K562 (cell line): ENCODE data around the gene HIRIP3. TPM values are rescaled to one million over a fixed set of nuclear protein-coding genes. Genes with fewer than 3 reads are reported as not detected.

ENCODE experiments used
- ATAC-seq: fragments of 200-7000 bp; cut with Tn5 transposase; 3 replicates; pipeline ENCODE4 v1.9.1; 2020; ENCODE audit warnings: moderate library complexity
- BruUV-seq: library from RNA; stranded (reverse); fragments of 400-500 nt; replicated peaks from 2 replicates; lab custom pipeline; 2021; lab: Mats Ljungman, UMichigan
- CTCF ChIA-PET: fragments of 300-600 bp; formaldehyde crosslinking; extraction: SDS; loops from one replicate; lab custom pipeline; 2021; ENCODE audit warnings: low intra/inter-chr PET ratio; lab: Yijun Ruan, JAX
- POLR2A ChIA-PET: fragments of 300-600, 350-650 bp; sonication (Branson Sonifier 250); formaldehyde crosslinking; extraction: SDS; loops from one replicate; lab custom pipeline; 2021; ENCODE audit warnings: antibody characterized with exemption, inconsistent platforms; lab: Yijun Ruan, JAX
- DNase-seq, 4 experiments: peaks; one replicate each; pipeline versions ENCODE4 v3.0.0 to v3.0.0-alpha.2; 2011 to 2018; ENCODE audit warnings: low spot score in 3 of 4, mixed read lengths in 3 of 4; ENCODE audit errors: extremely low read depth in 1 of 4
- FAIRE-seq: peaks from 2 replicates; lab custom pipeline; 2011; peaks lifted over from hg19 to GRCh38; lab: Jason Lieb, UNC
- H2AFZ ChIP-seq: 2 replicates; pipeline ENCODE4 v1.6.0; 2011; ENCODE audit warnings: low read depth, low read length, control low read depth, inconsistent platforms
- H3K27ac ChIP-seq: fragments of 200-600 bp; 3 replicates; pipeline ENCODE4 v1.8.0; 2011; ENCODE audit warnings: low read depth, mild to moderate bottlenecking, control low read depth, inconsistent platforms, low read length, moderate library complexity, mixed read lengths; ENCODE audit errors: extremely low read depth
- H3K27me3 ChIP-seq, 2 experiments: fragments of 300-600 bp in 1 of 2; 2 replicates in 1 of 2; 3 replicates in 1 of 2; pipeline versions ENCODE4 v1.6.0 to v1.8.0; 2011; ENCODE audit warnings: inconsistent platforms in 2 of 2, low read length in 2 of 2, mild to moderate bottlenecking in 1 of 2, mixed read lengths in 1 of 2, moderate library complexity in 1 of 2; ENCODE audit not compliant: control insufficient read depth in 2 of 2, insufficient read depth in 2 of 2
- H3K36me3 ChIP-seq: fragments of 300-600 bp; 3 replicates; pipeline ENCODE4 v1.8.0; 2011; ENCODE audit warnings: mild to moderate bottlenecking, low read length, inconsistent platforms; ENCODE audit not compliant: control insufficient read depth, insufficient read depth
- H3K4me1 ChIP-seq, 2 experiments: fragments of 200-600 bp in 1 of 2; replicated peaks in 1 of 2; 2 replicates in 1 of 2; 3 replicates in 1 of 2; pipeline versions ENCODE4 v1.5.1 to v1.8.0; 2011; ENCODE audit warnings: inconsistent platforms in 2 of 2, low read length in 2 of 2, mild to moderate bottlenecking in 1 of 2, mixed read lengths in 1 of 2, moderate library complexity in 1 of 2; ENCODE audit not compliant: control insufficient read depth in 2 of 2, insufficient read depth in 2 of 2
- H3K4me2 ChIP-seq: 2 replicates; pipeline ENCODE4 v1.6.1; 2011; ENCODE audit warnings: low read length, control low read depth, inconsistent platforms, mixed read lengths; ENCODE audit not compliant: insufficient read depth
- H3K4me3 ChIP-seq: fragments of 200-600 bp; sonication (generic), shearing (Covaris generic); 2 replicates; pipeline ENCODE4 v1.5.1; 2016; ENCODE audit warnings: control low read depth, inconsistent platforms
- H3K79me2 ChIP-seq: fragments of 200-600 bp; 3 replicates; pipeline ENCODE4 v1.8.0; 2011; ENCODE audit warnings: low read length, inconsistent platforms; ENCODE audit not compliant: control insufficient read depth, insufficient read depth
- H3K9ac ChIP-seq, 2 experiments: 2 replicates each; pipeline versions ENCODE4 v1.6.0 to v1.6.1; 2011; ENCODE audit warnings: low read depth in 2 of 2, low read length in 2 of 2, control low read depth in 1 of 2, inconsistent platforms in 1 of 2, mild to moderate bottlenecking in 1 of 2, mixed read lengths in 1 of 2; ENCODE audit not compliant: insufficient read depth in 1 of 2
- H3K9me1 ChIP-seq: one replicate; pipeline ENCODE4 v1.6.0; 2011; ENCODE audit warnings: inconsistent platforms, mild to moderate bottlenecking, low read length, moderate library complexity; ENCODE audit not compliant: control insufficient read depth, insufficient read depth
- H3K9me3 ChIP-seq: replicated peaks from 2 replicates; pipeline ENCODE4 v1.5.1; 2011; ENCODE audit warnings: low read depth, low read length, inconsistent platforms; ENCODE audit not compliant: control insufficient read depth, insufficient read depth
- H4K20me1 ChIP-seq: replicated peaks from 2 replicates; pipeline ENCODE4 v1.6.1; 2011; ENCODE audit warnings: low read length, inconsistent platforms, mixed read lengths; ENCODE audit not compliant: control insufficient read depth, insufficient read depth
- ADNP ChIP-seq: fragments of 200-800 bp; sonication (Bioruptor generic); IDR thresholded peaks from 2 replicates; pipeline ENCODE4 v1.6.1; 2016; ENCODE audit warnings: missing genetic modification characterization, missing compliant biosample characterization
- CBFA2T3 ChIP-seq: fragments of 450-650 bp; IDR thresholded peaks from 2 replicates; pipeline ENCODE4 v1.6.1; 2017
- CBX1 ChIP-seq: sonication (generic); IDR thresholded peaks from 2 replicates; pipeline ENCODE4 v1.6.1; 2016; ENCODE audit warnings: antibody characterized with exemption, low read depth, mild to moderate bottlenecking
- E2F3 ChIP-seq: fragments of 250-450 bp; sonication (Bioruptor Pico); IDR thresholded peaks from 2 replicates; pipeline ENCODE4 v1.4.0; 2020; ENCODE audit warnings: mild to moderate bottlenecking
- FOXJ2 ChIP-seq: fragments of 200-800 bp; sonication (Bioruptor generic); IDR thresholded peaks from 2 replicates; pipeline ENCODE4 v1.6.1; 2016; ENCODE audit warnings: missing genetic modification characterization, missing compliant biosample characterization
- FOXK1 ChIP-seq: sonication (generic); formaldehyde crosslinking; IDR thresholded peaks from 2 replicates; pipeline ENCODE4 v1.8.0; 2022; ENCODE audit warnings: missing genetic modification reagents, mild to moderate bottlenecking, borderline replicate concordance
- GATA2 ChIP-seq: sonication (generic); formaldehyde crosslinking; IDR thresholded peaks from 2 replicates; pipeline ENCODE4 v1.4.0; 2020; ENCODE audit warnings: mild to moderate bottlenecking, missing genetic modification reagents
- KLF10 ChIP-seq: fragments of 250-450 bp; sonication (Bioruptor Pico); IDR thresholded peaks from 2 replicates; pipeline ENCODE4 v1.6.1; 2021; ENCODE audit warnings: matching md5 sums
- RBM25 ChIP-seq: fragments of 200-400 bp; formaldehyde crosslinking; IDR thresholded peaks from 2 replicates; pipeline ENCODE4 v1.6.1; 2018; ENCODE audit warnings: low read length, low read depth, moderate library complexity; ENCODE audit not compliant: severe bottlenecking
- ZC3H11A ChIP-seq: IDR thresholded peaks from 2 replicates; pipeline ENCODE4 v1.6.1; 2012; ENCODE audit warnings: low read depth, low read length, improper control_type of control experiment
- ZEB2 ChIP-seq: fragments of 450-650 bp; IDR thresholded peaks from 2 replicates; pipeline ENCODE4 v1.6.1; 2016
- ZFP1 ChIP-seq: fragments of 450-650 bp; formaldehyde crosslinking; IDR thresholded peaks from 2 replicates; pipeline ENCODE4 v1.4.0; 2020; ENCODE audit warnings: mild to moderate bottlenecking, mixed read lengths
- ZNF282 ChIP-seq: sonication (generic); formaldehyde crosslinking; IDR thresholded peaks from 2 replicates; pipeline ENCODE4 v1.8.1; 2023; ENCODE audit warnings: missing genetic modification reagents
- WGBS: fragments of 100-300 bp; shearing (Covaris generic); methylation state at CpG from one replicate; pipeline ENCODE4 v1.1.6; 2016; ENCODE audit warnings: low coverage, mixed read lengths; ENCODE audit not compliant: insufficient coverage; ENCODE audit errors: missing lambda C conversion rate; 5-methylcytosine and 5-hydroxymethylcytosine counted together
- in situ Hi-C: fragments of 300-500 bp; cut with MboI; formaldehyde crosslinking; loops from 4 replicates; pipeline ENCODE4 v1.15.0; 2018; ENCODE audit warnings: inconsistent platforms, mixed read lengths
- intact Hi-C: fragments of 100-400 bp; cut with micrococcal nuclease; formaldehyde crosslinking; loops from 2 replicates; pipeline ENCODE4 v1.14.2; 2022
- polyA plus RNA-seq, 8 experiments: library from polyadenylated mRNA; depleted of rRNA in 4 of 8; stranded (reverse) in 5 of 8; unstranded in 3 of 8; fragments of >200 nt; fragmentation: Nextera tagmentation in 2 of 8; fragmentation: Illumina TruSeq in 1 of 8; extraction: Ambion mirVana in 2 of 8; extraction: Trizol in 1 of 8; gene quantifications; 2 replicates each; pipeline versions ENCODE4 v1.2.1 to v1.2.3, GENCODE V29; 2011 to 2014; ENCODE audit warnings: inconsistent platforms in 1 of 8, missing spikeins in 1 of 8
- total RNA-seq, 7 experiments: library from RNA; depleted of rRNA in 6 of 7; stranded (reverse); fragments of >200 nt in 6 of 7; fragmentation: Illumina TruSeq in 2 of 7; extraction: Trizol in 2 of 7; gene quantifications; 2 replicates each; pipeline versions ENCODE4 v1.2.1 to v1.2.3, GENCODE V29; 2011 to 2021; ENCODE audit warnings: low replicate concordance in 1 of 7
- TF ChIP-seq, protein P1 (sequence below): sonication (generic); formaldehyde crosslinking; IDR thresholded peaks from 2 replicates; pipeline ENCODE4 v1.8.1; 2022; ENCODE audit warnings: missing genetic modification reagents
- TF ChIP-seq, protein P2 (sequence below): fragments of 250-450 bp; sonication (Bioruptor Pico); IDR thresholded peaks from 2 replicates; pipeline ENCODE4 v1.4.0; 2020; ENCODE audit warnings: mild to moderate bottlenecking, moderate library complexity

Gene HIRIP3
- total and polyA plus RNA-seq, 9 of the 15 experiments (the other 6 are each of a cell fraction or from before 2014, with no cell fraction given): 3.3 to 38.2 (median 18.2) TPM

DNA sequence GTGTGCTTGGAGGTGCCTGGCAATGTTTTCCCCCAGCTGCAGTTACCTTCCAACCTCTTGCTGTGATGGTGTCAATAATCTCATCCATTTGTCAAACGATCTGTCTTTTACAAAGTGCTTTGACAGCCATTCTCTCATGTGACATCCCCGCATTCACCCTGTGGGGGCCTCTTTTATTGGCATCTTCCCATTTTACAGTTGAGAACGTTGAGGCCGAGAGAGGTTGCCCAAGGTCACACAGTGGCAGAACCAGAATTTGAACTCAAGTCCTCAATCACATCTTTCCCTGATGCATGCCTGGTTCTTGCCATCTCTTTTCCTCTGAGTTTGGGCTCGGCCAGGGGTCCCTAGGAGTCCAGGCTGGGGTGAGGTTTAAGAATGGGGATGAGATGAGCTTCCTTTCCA is 20.3 kb downstream of the HIRIP3 start (continued):
- no peak for TF ChIP-seq ZNF282 (CRISPR knock-in tag)
- TF ChIP-seq ADNP: peak; percentile 84
- TF ChIP-seq RBM25: peak; percentile 98
- TF ChIP-seq ZFP1 (CRISPR knock-in tag): no peak
- 0 out of 2 replicates have a peak, but pooled peaks have one; percentile 53 for TF ChIP-seq CBX1

DNA sequence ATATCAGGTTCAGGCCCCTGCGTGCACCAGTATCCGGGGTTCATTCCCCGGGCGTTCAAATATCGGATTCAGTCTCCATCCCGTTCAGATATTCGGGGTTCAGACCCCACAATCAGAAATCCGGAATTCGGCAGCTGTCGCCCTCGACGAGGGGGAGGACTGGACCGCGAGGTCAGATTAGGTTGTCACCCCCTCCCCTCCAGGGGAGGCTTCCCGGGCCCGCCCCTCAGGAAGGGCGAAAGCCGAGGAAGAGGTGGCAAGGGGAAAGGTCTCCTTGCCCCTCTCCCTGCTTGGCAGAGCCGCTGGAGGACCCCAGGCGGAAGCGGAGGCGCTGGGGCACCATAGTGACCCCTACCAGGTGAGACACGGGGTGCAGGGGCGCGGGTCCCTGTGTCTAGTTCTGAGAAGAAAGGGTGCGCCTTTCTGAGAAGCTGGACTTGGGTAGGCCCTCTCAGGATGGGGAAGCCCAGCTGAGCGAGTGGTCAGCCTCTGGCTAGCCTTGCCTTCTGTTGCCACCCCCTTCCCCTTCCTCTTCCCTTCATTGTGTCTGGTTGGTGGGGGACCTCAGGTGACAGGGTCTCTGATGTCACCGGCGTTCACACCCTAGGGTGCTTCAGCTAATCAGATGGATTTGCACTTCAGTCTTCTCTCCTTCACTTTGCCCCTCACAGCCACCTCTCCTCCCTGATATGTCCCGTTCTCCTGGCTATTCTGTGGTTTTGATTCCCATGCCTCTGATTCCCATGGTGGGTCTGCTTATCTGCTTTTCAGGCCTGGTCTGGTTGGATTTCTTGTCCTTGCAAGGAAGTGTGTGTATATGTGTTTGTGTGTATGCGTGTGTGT is 20.9 kb downstream of the HIRIP3 start:
- peaks cover 26 to 30% of the 10 kb centered on the region in 2 experiments; a peak in 4 of 5 replicates for H3K4me1 ChIP-seq
- ChIA-PET POLR2A (interaction anchor here (0.6 to 3.2 kb wide), 7 partner anchors 11 to 650 kb away, joined by 3 to 22 read pairs (median 14); partner anchors contain the start of genes ASPHD1 and TMEM219), CTCF (no interaction called here)
- WGBS: 2% methylated on average over 25 of the region's 31 CpGs
- H3K27ac ChIP-seq: peak overlapping the region; percentile 80
- peak overlapping the region; percentile 82 to 88 for H3K9ac ChIP-seq
- peaks cover 3% of the 10 kb centered on the region for H3K9me1 ChIP-seq
- H3K9me3 ChIP-seq: no peaks in the 10 kb centered on the region; the same call in 1 of the 2 replicates
- no peaks in the 10 kb centered on the region for H3K27me3 ChIP-seq
- H3K4me2 ChIP-seq: peak overlapping the region; percentile 87
- H3K4me3 ChIP-seq: peak overlapping the region; percentile 71
- in situ Hi-C loops: no loop called here
- ATAC-seq (peak; percentile 9), FAIRE-seq (peak; percentile 73), DNase-seq (peak; percentile 47 to 57 (median 49))
- 0 out of 2 replicates have a peak overlapping the region, but pooled peaks have one; percentile 88 for H2AFZ ChIP-seq
- peaks cover 23% of the 10 kb centered on the region for H4K20me1 ChIP-seq
- peaks cover 47% of the 10 kb centered on the region for H3K36me3 ChIP-seq
- H3K79me2 ChIP-seq: peaks cover 36% of the 10 kb centered on the region
- no TSS peak for BruUV-seq
- intact Hi-C loops: no loop called here
- TF ChIP-seq ZEB2: no peak
- TF ChIP-seq FOXK1 (CRISPR knock-in tag): peak; percentile 16; the same call in 1 of the 2 replicates
- no peak for TF ChIP-seq E2F3 (CRISPR knock-in tag)
- TF ChIP-seq KLF10: no peak
- TF ChIP-seq FOXJ2 (tag): no peak
- TF ChIP-seq CBFA2T3: 0 out of 2 replicates have a peak, but pooled peaks have one; percentile 35
- TF ChIP-seq, protein P1, sequence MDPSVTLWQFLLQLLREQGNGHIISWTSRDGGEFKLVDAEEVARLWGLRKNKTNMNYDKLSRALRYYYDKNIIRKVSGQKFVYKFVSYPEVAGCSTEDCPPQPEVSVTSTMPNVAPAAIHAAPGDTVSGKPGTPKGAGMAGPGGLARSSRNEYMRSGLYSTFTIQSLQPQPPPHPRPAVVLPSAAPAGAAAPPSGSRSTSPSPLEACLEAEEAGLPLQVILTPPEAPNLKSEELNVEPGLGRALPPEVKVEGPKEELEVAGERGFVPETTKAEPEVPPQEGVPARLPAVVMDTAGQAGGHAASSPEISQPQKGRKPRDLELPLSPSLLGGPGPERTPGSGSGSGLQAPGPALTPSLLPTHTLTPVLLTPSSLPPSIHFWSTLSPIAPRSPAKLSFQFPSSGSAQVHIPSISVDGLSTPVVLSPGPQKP (CRISPR knock-in tag): no peak
- no peak for TF ChIP-seq ZC3H11A
- TF ChIP-seq, protein P2, sequence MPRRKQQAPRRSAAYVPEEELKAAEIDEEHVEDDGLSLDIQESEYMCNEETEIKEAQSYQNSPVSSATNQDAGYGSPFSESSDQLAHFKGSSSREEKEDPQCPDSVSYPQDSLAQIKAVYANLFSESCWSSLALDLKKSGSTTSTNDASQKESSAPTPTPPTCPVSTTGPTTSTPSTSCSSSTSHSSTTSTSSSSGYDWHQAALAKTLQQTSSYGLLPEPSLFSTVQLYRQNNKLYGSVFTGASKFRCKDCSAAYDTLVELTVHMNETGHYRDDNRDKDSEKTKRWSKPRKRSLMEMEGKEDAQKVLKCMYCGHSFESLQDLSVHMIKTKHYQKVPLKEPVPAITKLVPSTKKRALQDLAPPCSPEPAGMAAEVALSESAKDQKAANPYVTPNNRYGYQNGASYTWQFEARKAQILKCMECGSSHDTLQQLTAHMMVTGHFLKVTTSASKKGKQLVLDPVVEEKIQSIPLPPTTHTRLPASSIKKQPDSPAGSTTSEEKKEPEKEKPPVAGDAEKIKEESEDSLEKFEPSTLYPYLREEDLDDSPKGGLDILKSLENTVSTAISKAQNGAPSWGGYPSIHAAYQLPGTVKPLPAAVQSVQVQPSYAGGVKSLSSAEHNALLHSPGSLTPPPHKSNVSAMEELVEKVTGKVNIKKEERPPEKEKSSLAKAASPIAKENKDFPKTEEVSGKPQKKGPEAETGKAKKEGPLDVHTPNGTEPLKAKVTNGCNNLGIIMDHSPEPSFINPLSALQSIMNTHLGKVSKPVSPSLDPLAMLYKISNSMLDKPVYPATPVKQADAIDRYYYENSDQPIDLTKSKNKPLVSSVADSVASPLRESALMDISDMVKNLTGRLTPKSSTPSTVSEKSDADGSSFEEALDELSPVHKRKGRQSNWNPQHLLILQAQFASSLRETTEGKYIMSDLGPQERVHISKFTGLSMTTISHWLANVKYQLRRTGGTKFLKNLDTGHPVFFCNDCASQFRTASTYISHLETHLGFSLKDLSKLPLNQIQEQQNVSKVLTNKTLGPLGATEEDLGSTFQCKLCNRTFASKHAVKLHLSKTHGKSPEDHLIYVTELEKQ (CRISPR knock-in tag): no peak
- no peak for TF ChIP-seq GATA2
